Measurements from ENCODE around the gene ATP2A2.

Gene ATP2A2

DNA sequence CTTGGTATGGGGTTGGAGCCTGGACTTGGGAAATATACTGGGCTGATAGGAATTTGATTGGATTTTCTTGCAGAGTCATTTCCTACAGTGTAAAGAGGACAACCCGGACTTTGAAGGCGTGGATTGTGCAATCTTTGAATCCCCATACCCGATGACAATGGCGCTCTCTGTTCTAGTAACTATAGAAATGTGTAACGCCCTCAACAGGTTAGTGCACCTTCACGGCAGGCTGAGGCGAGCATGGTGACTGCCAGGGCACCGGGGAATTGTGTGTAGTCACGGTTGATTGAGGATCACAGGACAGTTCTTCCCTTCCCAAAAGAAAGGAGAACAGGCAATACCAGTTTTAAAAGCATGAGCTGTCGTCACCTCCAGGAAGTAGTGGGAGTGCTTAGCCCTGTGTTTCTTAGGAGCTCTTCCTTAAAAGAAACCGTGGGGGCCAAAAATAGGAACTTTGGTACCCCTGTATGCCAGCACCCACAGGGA, 64.2 kb downstream of the ATP2A2 start:
- no peak for DNase-seq (ENCODE audit: low read depth)
- TF ChIP-seq, protein P1, sequence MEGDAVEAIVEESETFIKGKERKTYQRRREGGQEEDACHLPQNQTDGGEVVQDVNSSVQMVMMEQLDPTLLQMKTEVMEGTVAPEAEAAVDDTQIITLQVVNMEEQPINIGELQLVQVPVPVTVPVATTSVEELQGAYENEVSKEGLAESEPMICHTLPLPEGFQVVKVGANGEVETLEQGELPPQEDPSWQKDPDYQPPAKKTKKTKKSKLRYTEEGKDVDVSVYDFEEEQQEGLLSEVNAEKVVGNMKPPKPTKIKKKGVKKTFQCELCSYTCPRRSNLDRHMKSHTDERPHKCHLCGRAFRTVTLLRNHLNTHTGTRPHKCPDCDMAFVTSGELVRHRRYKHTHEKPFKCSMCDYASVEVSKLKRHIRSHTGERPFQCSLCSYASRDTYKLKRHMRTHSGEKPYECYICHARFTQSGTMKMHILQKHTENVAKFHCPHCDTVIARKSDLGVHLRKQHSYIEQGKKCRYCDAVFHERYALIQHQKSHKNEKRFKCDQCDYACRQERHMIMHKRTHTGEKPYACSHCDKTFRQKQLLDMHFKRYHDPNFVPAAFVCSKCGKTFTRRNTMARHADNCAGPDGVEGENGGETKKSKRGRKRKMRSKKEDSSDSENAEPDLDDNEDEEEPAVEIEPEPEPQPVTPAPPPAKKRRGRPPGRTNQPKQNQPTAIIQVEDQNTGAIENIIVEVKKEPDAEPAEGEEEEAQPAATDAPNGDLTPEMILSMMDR (IDR thresholded peaks at IDR 0.05; ENCODE audit: insufficient read depth, low read depth, low read length, missing control alignments), result no peak
- H3K4me3 ChIP-seq (ENCODE audit: low read depth, low read length), result no peak overlapping the region

DNA sequence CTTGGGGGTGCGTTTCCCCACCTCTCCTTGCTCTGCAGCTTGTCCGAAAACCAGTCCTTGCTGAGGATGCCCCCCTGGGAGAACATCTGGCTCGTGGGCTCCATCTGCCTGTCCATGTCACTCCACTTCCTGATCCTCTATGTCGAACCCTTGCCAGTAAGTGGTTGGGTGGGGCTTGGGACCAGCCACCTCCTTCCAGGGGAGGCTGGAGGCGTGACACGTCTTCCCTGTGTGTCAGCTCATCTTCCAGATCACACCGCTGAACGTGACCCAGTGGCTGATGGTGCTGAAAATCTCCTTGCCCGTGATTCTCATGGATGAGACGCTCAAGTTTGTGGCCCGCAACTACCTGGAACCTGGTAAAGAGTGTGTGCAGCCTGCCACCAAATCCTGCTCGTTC, 64.9 kb downstream of the ATP2A2 start:
- no peak for DNase-seq (ENCODE audit: low read depth)
- TF ChIP-seq, protein P1 (IDR thresholded peaks at IDR 0.05; ENCODE audit: insufficient read depth, low read depth, low read length, missing control alignments), result no peak
- no peak overlapping the region for H3K4me3 ChIP-seq (ENCODE audit: low read depth, low read length)

DNA sequence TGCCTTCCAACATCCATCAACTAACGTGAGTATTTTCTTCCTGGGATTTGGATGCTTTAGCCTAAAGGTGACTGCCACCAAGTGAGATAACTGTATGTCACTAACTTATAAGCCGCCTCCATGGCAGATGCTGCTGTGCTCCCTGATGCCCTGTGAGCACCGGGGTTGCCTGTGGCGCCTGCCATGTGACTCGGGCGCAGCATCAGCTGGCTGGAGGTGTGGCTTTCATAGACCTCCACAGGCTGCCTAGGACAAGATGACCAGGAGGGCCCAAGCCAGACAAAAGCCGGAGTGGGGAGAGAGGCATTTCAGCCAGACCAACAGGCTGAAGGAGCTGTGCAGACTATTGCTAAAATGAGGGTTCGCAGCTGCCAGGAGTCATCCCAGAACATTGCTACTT, 66.7 kb downstream of the ATP2A2 start:
- no peak overlapping the region for H3K4me3 ChIP-seq (ENCODE audit: low read depth, low read length)
- no peak for DNase-seq (ENCODE audit: low read depth)
- TF ChIP-seq, protein P1 (IDR thresholded peaks at IDR 0.05; ENCODE audit: insufficient read depth, low read depth, low read length, missing control alignments), result no peak

DNA sequence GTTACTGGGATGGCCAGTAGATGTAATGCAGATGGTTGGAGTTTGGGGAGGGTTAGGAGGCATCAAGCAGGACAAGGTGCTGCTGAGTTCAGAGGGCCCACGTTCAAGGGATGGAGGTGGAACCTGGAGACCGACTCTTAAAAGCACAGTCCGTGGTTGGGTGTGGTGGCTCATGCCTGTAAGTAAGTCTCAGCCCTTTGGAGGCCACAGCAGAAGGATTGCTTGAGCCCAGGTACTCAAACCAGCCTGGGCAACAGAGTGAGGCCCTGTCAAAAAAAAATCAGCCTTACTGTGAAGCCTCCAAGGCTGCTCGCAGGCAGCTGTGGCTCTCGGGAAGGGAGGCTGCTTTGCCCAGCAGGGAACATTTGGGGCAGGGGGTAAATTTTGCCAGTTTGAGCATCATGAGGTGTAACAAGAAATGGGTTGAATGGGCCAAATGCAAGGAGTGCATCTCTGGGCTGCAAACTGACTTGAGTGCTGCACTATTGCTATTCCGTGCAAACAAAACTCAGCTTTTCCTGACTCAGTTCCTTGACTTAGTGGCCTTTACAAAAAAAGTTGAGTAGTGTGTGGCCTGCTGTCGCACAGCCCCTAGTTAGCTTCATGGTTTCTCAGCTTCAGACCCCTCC, 67.5 kb downstream of the ATP2A2 start:
- no peak for DNase-seq (ENCODE audit: low read depth)
- no peak overlapping the region for H3K4me3 ChIP-seq (ENCODE audit: low read depth, low read length)
- TF ChIP-seq, protein P1 (IDR thresholded peaks at IDR 0.05; ENCODE audit: insufficient read depth, low read depth, low read length, missing control alignments), result no peak

DNA sequence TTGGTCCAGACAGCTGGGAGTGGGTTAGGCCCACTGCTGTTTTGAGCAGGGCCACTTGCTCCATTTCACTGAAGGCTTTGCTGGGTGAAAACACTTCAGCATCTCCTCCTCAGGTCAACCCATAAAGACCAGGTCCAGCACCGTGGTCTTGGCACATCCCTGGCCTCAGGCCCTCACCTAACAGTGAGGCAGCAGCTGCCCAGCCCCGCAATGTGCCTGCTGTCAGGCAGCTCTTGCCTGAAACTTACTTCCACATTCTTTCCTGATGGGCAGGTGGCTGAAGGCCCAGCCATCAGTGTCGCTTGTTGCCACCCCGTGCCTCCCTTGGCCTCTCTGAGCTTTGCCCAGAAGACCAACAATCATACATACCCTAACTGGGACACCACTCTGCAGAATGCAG, 68.0 kb downstream of the ATP2A2 start:
- TF ChIP-seq, protein P1 (IDR thresholded peaks at IDR 0.05; ENCODE audit: insufficient read depth, low read depth, low read length, missing control alignments), result no peak
- no peak overlapping the region for H3K4me3 ChIP-seq (ENCODE audit: low read depth, low read length)

DNA sequence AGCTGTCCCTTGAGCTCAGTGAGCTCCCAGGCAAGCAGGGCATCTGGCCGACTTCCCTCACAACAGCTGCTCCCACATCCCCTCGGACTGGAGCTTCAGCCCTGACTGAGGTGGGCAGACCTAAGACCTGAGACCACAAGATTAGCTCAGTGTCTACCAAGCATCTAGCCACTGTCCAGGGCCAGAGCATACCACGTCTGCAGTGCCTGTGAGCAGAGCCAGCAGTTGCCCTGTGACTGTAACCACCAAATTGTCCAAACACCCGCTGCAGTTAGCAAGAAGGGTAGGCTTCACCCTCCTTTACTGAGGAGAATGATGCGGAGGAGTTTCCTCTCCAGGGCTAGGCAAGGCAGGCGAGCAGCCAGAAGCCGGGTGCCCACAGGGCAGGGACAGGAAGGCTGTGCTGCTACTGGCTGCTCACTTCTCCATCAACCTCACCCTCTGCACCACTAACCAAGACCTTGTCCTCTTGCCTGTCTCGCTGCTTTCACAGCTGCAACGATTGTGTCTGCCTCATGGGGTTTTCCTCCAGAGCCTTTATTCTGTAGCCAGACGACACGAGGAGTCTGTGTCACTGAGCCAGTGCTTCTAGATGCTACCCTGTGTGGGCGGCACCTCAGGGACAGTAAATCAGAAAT, 68.6 kb downstream of the ATP2A2 start:
- no peak for DNase-seq (ENCODE audit: low read depth)
- H3K4me3 ChIP-seq (ENCODE audit: low read depth, low read length), result no peak overlapping the region
- TF ChIP-seq, protein P1 (IDR thresholded peaks at IDR 0.05; ENCODE audit: insufficient read depth, low read depth, low read length, missing control alignments), result no peak

More for the DNA sequence above, 68.0 kb downstream of the ATP2A2 start:
- no peak for DNase-seq (ENCODE audit: low read depth)
